ENCODE data around the gene MTRF1. TPM values are rescaled to one million over a fixed set of nuclear protein-coding genes. Genes with fewer than 3 reads are reported as not detected.

MTRF1 gene
- total and polyA plus RNA-seq, 2 of the 8 experiments (the other 6 are each of a cell fraction or from before 2014, with no cell fraction given): 8.0 to 19.2 TPM

DNA sequence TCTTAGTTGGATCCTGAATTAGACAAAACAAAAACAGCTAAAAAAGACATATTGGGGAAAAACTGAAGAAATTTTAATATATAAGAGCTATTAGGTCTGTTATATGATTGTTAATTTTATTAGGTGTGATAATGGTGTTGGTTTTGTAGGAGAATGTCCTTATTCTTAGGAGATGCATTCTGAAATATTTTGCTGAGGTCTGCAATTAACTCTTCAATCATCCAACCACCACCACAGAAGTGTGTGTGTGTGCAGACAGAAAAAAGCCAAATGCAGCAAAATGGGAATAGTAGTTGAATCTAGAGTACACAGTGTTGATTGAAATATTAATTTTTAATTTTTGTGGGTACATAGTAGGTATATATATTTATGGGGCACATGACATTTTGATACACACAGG lies 56.9 kb downstream of the MTRF1 start:
- Histone ChIP-seq H3K23me2 (ENCODE audit: low read depth, low read length) (no peaks in the 10 kb centered on the region; the same call in 1 of the 2 replicates), H3K23ac (ENCODE audit: insufficient read length) (no peak overlapping the region), H3K9ac (replicated peaks in 1 of 4; ENCODE audit: extremely low read depth in 1 of 4, low read depth in 3 of 4, low read length in 3 of 4) (no peak overlapping the region), H2AFZ (ENCODE audit: low read length) (no peak overlapping the region), H3K79me2 (ENCODE audit: control insufficient read depth in 1 of 2, insufficient read depth in 2 of 2, low read length in 2 of 2) (no peaks in the 10 kb centered on the region), H3K18ac (ENCODE audit: extremely low read depth, low read length) (no peak overlapping the region), H3K4ac (replicated peaks; ENCODE audit: insufficient read length, low read depth, low read length) (no peak overlapping the region), H2BK12ac (ENCODE audit: low read depth, low read length) (no peak overlapping the region), H2BK15ac (ENCODE audit: low read length) (no peak overlapping the region), H3K56ac (replicated peaks; ENCODE audit: insufficient read length, low read depth, low read length) (no peak overlapping the region), H3K27ac (ENCODE audit: low read depth, low read length) (no peak overlapping the region), H3K4me3 (ENCODE audit: extremely low read depth in 1 of 4, insufficient read depth in 2 of 4, low read depth in 3 of 4, low read length in 4 of 4) (no peak overlapping the region), H4K8ac (ENCODE audit: extremely low read depth, insufficient read depth, low read length) (no peak overlapping the region), H3K9me3 (ENCODE audit: insufficient read depth in 2 of 2, low read depth in 1 of 2, low read length in 1 of 2) (peaks cover 0 to 8% of the 10 kb centered on the region in 2 experiments; a peak in 1 of 4 replicates), H2AK5ac (ENCODE audit: low read depth, low read length) (no peak overlapping the region), H3K27me3 (replicated peaks in 1 of 4; ENCODE audit: control insufficient read depth in 3 of 4, extremely low read depth in 1 of 4, insufficient read depth in 3 of 4, low read length in 3 of 4) (no peaks in the 10 kb centered on the region), H4K91ac (replicated peaks; ENCODE audit: insufficient read length, low read length) (no peak overlapping the region), H2BK20ac (ENCODE audit: low read length) (no peak overlapping the region), H3K79me1 (ENCODE audit: low read depth, low read length) (no peaks in the 10 kb centered on the region), H2BK5ac (ENCODE audit: low read depth, low read length) (no peak overlapping the region), H3K4me1 (replicated peaks in 1 of 4; ENCODE audit: control insufficient read depth in 3 of 4, insufficient read depth in 4 of 4, low read length in 3 of 4) (no peaks in the 10 kb centered on the region), H3K4me2 (ENCODE audit: insufficient read depth in 1 of 2, low read depth in 2 of 2, low read length in 2 of 2) (no peak overlapping the region), H3K14ac (ENCODE audit: insufficient read length) (no peak overlapping the region), H2BK120ac (replicated peaks; ENCODE audit: low read depth, low read length) (no peak overlapping the region), H4K5ac (ENCODE audit: insufficient read length, low read depth, low read length) (no peak overlapping the region), H3K36me3 (ENCODE audit: control insufficient read depth in 2 of 4, insufficient read depth in 4 of 4, low read length in 3 of 4) (no peaks in the 10 kb centered on the region), H4K20me1 (replicated peaks in 1 of 2; ENCODE audit: control insufficient read depth in 1 of 2, insufficient read depth in 2 of 2, low read length in 2 of 2) (no peaks in the 10 kb centered on the region)
- ChIA-PET POLR2A (ENCODE audit: partially characterized antibody) (no interaction called here), CTCF (ENCODE audit: partially characterized antibody) (interaction anchor here (0.7 to 1.4 kb wide), 3 partner anchors 9 to 53 kb away, joined by 3 read pairs; no protein-coding TSS in a partner anchor)
- DNase-seq (ENCODE audit: low read depth in 1 of 2, low spot score in 2 of 2) (no peak), FAIRE-seq (no peak)
- TF ChIP-seq SP1 (IDR thresholded peaks at IDR 0.05; ENCODE audit: low read depth, low read length): no peak
- TF ChIP-seq TCF12 (IDR thresholded peaks at IDR 0.05; ENCODE audit: low read depth, low read length): no peak
- no peak for TF ChIP-seq RXRA (IDR thresholded peaks at IDR 0.05; ENCODE audit: insufficient read depth, low read depth, low read length)
- TF ChIP-seq PHF8 (conservative IDR thresholded peaks at IDR 0.05; ENCODE audit: low read depth, low read length): no peak
- TF ChIP-seq CBX5 (IDR thresholded peaks at IDR 0.05; ENCODE audit: low read depth, low read length): no peak
- no peak for TF ChIP-seq YY1 (IDR thresholded peaks at IDR 0.05; ENCODE audit: low read depth, low read length)
- TF ChIP-seq SIRT6 (IDR thresholded peaks at IDR 0.05; ENCODE audit: low read length): no peak

All from H1 (cell line).